Neuron (in vitro differentiated cells): Measurements from ENCODE around the gene C6orf163.

Experiments
- H2AFZ ChIP-seq: one replicate; pipeline ENCODE4 v1.6.1; 2013; ENCODE audit warnings: low read depth, mild to moderate bottlenecking, inconsistent platforms, low read length, moderate library complexity
- H3K27me3 ChIP-seq: one replicate; pipeline ENCODE4 v1.6.1; 2013; ENCODE audit warnings: low read length; ENCODE audit not compliant: insufficient read depth
- H3K36me3 ChIP-seq: one replicate; pipeline ENCODE4 v1.6.1; 2013; ENCODE audit warnings: low read length; ENCODE audit not compliant: insufficient read depth
- H3K4me1 ChIP-seq: one replicate; pipeline ENCODE4 v1.6.1; 2013; ENCODE audit warnings: low read length; ENCODE audit not compliant: insufficient read depth
- H3K4me3 ChIP-seq: 2 replicates; pipeline ENCODE4 v1.5.1; 2013; ENCODE audit warnings: mild to moderate bottlenecking, low read length, moderate library complexity
- H3K9me3 ChIP-seq: one replicate; pipeline ENCODE4 v1.6.1; 2013; ENCODE audit warnings: low read length

The C6orf163 gene

GRCh38 chr6:87407561-87407900 is 62.9 kb downstream of the C6orf163 start:
- no peaks in the 10 kb centered on the region for H3K27me3 ChIP-seq
- no peaks in the 10 kb centered on the region for H3K36me3 ChIP-seq
- peak overlapping the region; percentile 98 for H2AFZ ChIP-seq
- peak overlapping the region; percentile 54 for H3K4me3 ChIP-seq
- no peaks in the 10 kb centered on the region for H3K9me3 ChIP-seq
- H3K4me1 ChIP-seq = no peaks in the 10 kb centered on the region

- H3K9me3 ChIP-seq = no peaks in the 10 kb centered on the region
- no peaks in the 10 kb centered on the region for H3K4me1 ChIP-seq
- no peaks in the 10 kb centered on the region for H3K36me3 ChIP-seq
- H2AFZ ChIP-seq = peak within 1 kb of the TSS; percentile 98
- peak within 1 kb of the TSS; percentile 54 for H3K4me3 ChIP-seq
- H3K27me3 ChIP-seq = no peaks in the 10 kb centered on the region
Observed at GRCh38 chr6:87407901-87408720, 63.5 kb downstream of the C6orf163 start, which contains the start of gene CFAP206. TSS of gene CFAP206 (plus strand) at chr6:87407972. CDS start at chr6:87409840, 1,868 bp downstream.

- no peaks in the 10 kb centered on the region for H3K27me3 ChIP-seq
- H3K4me1 ChIP-seq = no peaks in the 10 kb centered on the region
- H3K36me3 ChIP-seq = no peaks in the 10 kb centered on the region
- H3K4me3 ChIP-seq = peak overlapping the region; percentile 54
- no peaks in the 10 kb centered on the region for H3K9me3 ChIP-seq
- peak overlapping the region; percentile 98 for H2AFZ ChIP-seq
Observed at GRCh38 chr6:87408721-87409155, 64.1 kb downstream of the C6orf163 start.
